ENCODE measurements around the gene INF2.
A peak's percentile ranks its signal among the peaks of the same experiment; 100 is the strongest.

Gene INF2

GRCh38 chr14:104689881-104690711 is 678 bp downstream of the INF2 start:
- no peaks in the 10 kb centered on the region for H3K27me3 ChIP-seq (replicated peaks in 2 of 5; ENCODE audit: control insufficient read depth in 4 of 5, insufficient read depth in 5 of 5, low read length in 4 of 5)
- H3K4me1 ChIP-seq (ENCODE audit: control extremely low read depth in 1 of 4, control insufficient read depth in 4 of 4, insufficient read depth in 4 of 4, low read length in 3 of 4), result peaks cover 0 to 68% (median 62%) of the 10 kb centered on the region in 4 experiments
- WGBS (ENCODE audit: insufficient coverage), result 13% methylated on average over 39 of the region's 50 CpGs
- ChIA-PET POLR2A (interaction anchor here (1.0 kb wide), 1 partner anchor 8 kb away, joined by 3 read pairs; no protein-coding TSS in a partner anchor), CTCF (interaction anchor here (0.8 to 2.5 kb wide), 4 partner anchors 9 to 63 kb away, joined by 3 to 10 read pairs (median 4); partner anchors contain the start of gene SIVA1)
- peak in 1 of 3 donors; percentile 14 for DNase-seq
- H3K36me3 ChIP-seq (ENCODE audit: control insufficient read depth in 4 of 4, insufficient read depth in 4 of 4, low read length in 3 of 4), result peaks cover 0 to 11% (median 2%) of the 10 kb centered on the region in 4 experiments
- peak overlapping the region; percentile 57 to 83 (median 75) for H3K4me3 ChIP-seq (ENCODE audit: control insufficient read depth in 1 of 7, extremely low read depth in 1 of 7, insufficient read depth in 4 of 7, low read depth in 2 of 7, low read length in 6 of 7)
- no peaks in the 10 kb centered on the region for H3K9me3 ChIP-seq (ENCODE audit: control extremely low read depth in 1 of 5, control insufficient read depth in 4 of 5, insufficient read depth in 2 of 5, low read depth in 1 of 5, low read length in 4 of 5)
- H3K27ac ChIP-seq (ENCODE audit: insufficient read depth in 1 of 2, low read depth in 1 of 2, low read length in 2 of 2, poor library complexity in 1 of 2, severe bottlenecking in 2 of 2), result peak overlapping the region in 1 of 2 experiments; percentile 54

- H3K36me3 ChIP-seq (ENCODE audit: control insufficient read depth in 4 of 4, insufficient read depth in 4 of 4, low read length in 3 of 4), result peaks cover 0 to 15% (median 2%) of the 10 kb centered on the region in 4 experiments
- peak overlapping the region in 4 of 7 experiments; percentile 75 to 83 (median 79) for H3K4me3 ChIP-seq (ENCODE audit: control insufficient read depth in 1 of 7, extremely low read depth in 1 of 7, insufficient read depth in 4 of 7, low read depth in 2 of 7, low read length in 6 of 7)
- POLR2A ChIA-PET, result no interaction called here
- 91% methylated on average over 15 of the region's 16 CpGs for WGBS (ENCODE audit: insufficient coverage)
- H3K4me1 ChIP-seq (ENCODE audit: control extremely low read depth in 1 of 4, control insufficient read depth in 4 of 4, insufficient read depth in 4 of 4, low read length in 3 of 4), result peaks cover 0 to 73% (median 66%) of the 10 kb centered on the region in 4 experiments
- H3K9me3 ChIP-seq (ENCODE audit: control extremely low read depth in 1 of 5, control insufficient read depth in 4 of 5, insufficient read depth in 2 of 5, low read depth in 1 of 5, low read length in 4 of 5), result no peaks in the 10 kb centered on the region
- no peaks in the 10 kb centered on the region for H3K27me3 ChIP-seq (replicated peaks in 2 of 5; ENCODE audit: control insufficient read depth in 4 of 5, insufficient read depth in 5 of 5, low read length in 4 of 5)
- no peak for DNase-seq
- CTCF ChIA-PET, result interaction anchor here (1.2 to 2.5 kb wide), 3 partner anchors 10 to 62 kb away, joined by 3 to 10 read pairs (median 4); partner anchors contain the start of gene SIVA1
- peak overlapping the region in 1 of 2 experiments; percentile 54 for H3K27ac ChIP-seq (ENCODE audit: insufficient read depth in 1 of 2, low read depth in 1 of 2, low read length in 2 of 2, poor library complexity in 1 of 2, severe bottlenecking in 2 of 2)
These were observed 1.5 kb downstream of the INF2 start for GRCh38 chr14:104690861-104691455.

- 95% methylated on average over 15 of the region's 19 CpGs for WGBS (ENCODE audit: insufficient coverage)
- Histone ChIP-seq H3K4me3 (ENCODE audit: control insufficient read depth in 1 of 7, extremely low read depth in 1 of 7, insufficient read depth in 4 of 7, low read depth in 2 of 7, low read length in 6 of 7) (no peak overlapping the region), H3K4me1 (ENCODE audit: control extremely low read depth in 1 of 4, control insufficient read depth in 4 of 4, insufficient read depth in 4 of 4, low read length in 3 of 4) (peaks cover 0 to 71% (median 65%) of the 10 kb centered on the region in 4 experiments), H3K27me3 (replicated peaks in 2 of 5; ENCODE audit: control insufficient read depth in 4 of 5, insufficient read depth in 5 of 5, low read length in 4 of 5) (no peaks in the 10 kb centered on the region), H3K9me3 (ENCODE audit: control extremely low read depth in 1 of 5, control insufficient read depth in 4 of 5, insufficient read depth in 2 of 5, low read depth in 1 of 5, low read length in 4 of 5) (no peaks in the 10 kb centered on the region), H3K27ac (ENCODE audit: insufficient read depth in 1 of 2, low read depth in 1 of 2, low read length in 2 of 2, poor library complexity in 1 of 2, severe bottlenecking in 2 of 2) (no peak overlapping the region), H3K36me3 (ENCODE audit: control insufficient read depth in 4 of 4, insufficient read depth in 4 of 4, low read length in 3 of 4) (peaks cover 0 to 22% (median 7%) of the 10 kb centered on the region in 4 experiments)
- no peak for DNase-seq
- ChIA-PET CTCF (interaction anchor here (2.5 kb wide), 1 partner anchor 11 kb away, joined by 10 read pairs; no protein-coding TSS in a partner anchor), POLR2A (no interaction called here)
These were observed 2.3 kb downstream of the INF2 start for GRCh38 chr14:104691546-104692260.

GRCh38 chr14:104692261-104692938 is 3.0 kb downstream of the INF2 start:
- Histone ChIP-seq H3K27ac (ENCODE audit: insufficient read depth in 1 of 2, low read depth in 1 of 2, low read length in 2 of 2, poor library complexity in 1 of 2, severe bottlenecking in 2 of 2) (no peak overlapping the region), H3K4me3 (ENCODE audit: control insufficient read depth in 1 of 7, extremely low read depth in 1 of 7, insufficient read depth in 4 of 7, low read depth in 2 of 7, low read length in 6 of 7) (no peak overlapping the region), H3K4me1 (ENCODE audit: control extremely low read depth in 1 of 4, control insufficient read depth in 4 of 4, insufficient read depth in 4 of 4, low read length in 3 of 4) (peaks cover 0 to 64% (median 58%) of the 10 kb centered on the region in 4 experiments), H3K36me3 (ENCODE audit: control insufficient read depth in 4 of 4, insufficient read depth in 4 of 4, low read length in 3 of 4) (peaks cover 0 to 28% (median 11%) of the 10 kb centered on the region in 4 experiments), H3K27me3 (replicated peaks in 2 of 5; ENCODE audit: control insufficient read depth in 4 of 5, insufficient read depth in 5 of 5, low read length in 4 of 5) (no peaks in the 10 kb centered on the region), H3K9me3 (ENCODE audit: control extremely low read depth in 1 of 5, control insufficient read depth in 4 of 5, insufficient read depth in 2 of 5, low read depth in 1 of 5, low read length in 4 of 5) (no peaks in the 10 kb centered on the region)
- ChIA-PET CTCF (interaction anchor here (2.5 kb wide), 1 partner anchor 12 kb away, joined by 10 read pairs; no protein-coding TSS in a partner anchor), POLR2A (no interaction called here)
- DNase-seq, result no peak
- 96% methylated on average over 14 of the region's 15 CpGs for WGBS (ENCODE audit: insufficient coverage)

GRCh38 chr14:104692939-104693315 is 3.5 kb downstream of the INF2 start:
- POLR2A ChIA-PET, result interaction anchor here (0.6 kb wide), 1 partner anchor 31 kb away, joined by 3 read pairs; no protein-coding TSS in a partner anchor

More at GRCh38 chr14:104692939-104693315, 3.5 kb downstream of the INF2 start:
- no peaks in the 10 kb centered on the region for H3K27me3 ChIP-seq (replicated peaks in 2 of 5; ENCODE audit: control insufficient read depth in 4 of 5, insufficient read depth in 5 of 5, low read length in 4 of 5)
- no peak overlapping the region for H3K4me3 ChIP-seq (ENCODE audit: control insufficient read depth in 1 of 7, extremely low read depth in 1 of 7, insufficient read depth in 4 of 7, low read depth in 2 of 7, low read length in 6 of 7)
- CTCF ChIA-PET, result no interaction called here
- WGBS (ENCODE audit: insufficient coverage), result 94% methylated on average over 3 of the region's 5 CpGs
- peaks cover 0 to 59% (median 53%) of the 10 kb centered on the region in 4 experiments for H3K4me1 ChIP-seq (ENCODE audit: control extremely low read depth in 1 of 4, control insufficient read depth in 4 of 4, insufficient read depth in 4 of 4, low read length in 3 of 4)
- H3K27ac ChIP-seq (ENCODE audit: insufficient read depth in 1 of 2, low read depth in 1 of 2, low read length in 2 of 2, poor library complexity in 1 of 2, severe bottlenecking in 2 of 2), result no peak overlapping the region
- no peaks in the 10 kb centered on the region for H3K9me3 ChIP-seq (ENCODE audit: control extremely low read depth in 1 of 5, control insufficient read depth in 4 of 5, insufficient read depth in 2 of 5, low read depth in 1 of 5, low read length in 4 of 5)
- H3K36me3 ChIP-seq (ENCODE audit: control insufficient read depth in 4 of 4, insufficient read depth in 4 of 4, low read length in 3 of 4), result peaks cover 0 to 33% (median 12%) of the 10 kb centered on the region in 4 experiments
- no peak for DNase-seq
